Stimulated activated CD8-positive, alpha-beta memory T cell treated with anti-CD3 and anti-CD28 coated beads, Interleukin-15, amount 100 ng/mL, for 48 hours (primary cell): ENCODE data around the gene BRI3.

Experiments
- DNase-seq, 2 donors: peaks; one replicate each; pipeline ENCODE4 v3.0.0-alpha.2; 2020; ENCODE audit warnings: low read depth in 2 of 2

The BRI3 gene

DNA sequence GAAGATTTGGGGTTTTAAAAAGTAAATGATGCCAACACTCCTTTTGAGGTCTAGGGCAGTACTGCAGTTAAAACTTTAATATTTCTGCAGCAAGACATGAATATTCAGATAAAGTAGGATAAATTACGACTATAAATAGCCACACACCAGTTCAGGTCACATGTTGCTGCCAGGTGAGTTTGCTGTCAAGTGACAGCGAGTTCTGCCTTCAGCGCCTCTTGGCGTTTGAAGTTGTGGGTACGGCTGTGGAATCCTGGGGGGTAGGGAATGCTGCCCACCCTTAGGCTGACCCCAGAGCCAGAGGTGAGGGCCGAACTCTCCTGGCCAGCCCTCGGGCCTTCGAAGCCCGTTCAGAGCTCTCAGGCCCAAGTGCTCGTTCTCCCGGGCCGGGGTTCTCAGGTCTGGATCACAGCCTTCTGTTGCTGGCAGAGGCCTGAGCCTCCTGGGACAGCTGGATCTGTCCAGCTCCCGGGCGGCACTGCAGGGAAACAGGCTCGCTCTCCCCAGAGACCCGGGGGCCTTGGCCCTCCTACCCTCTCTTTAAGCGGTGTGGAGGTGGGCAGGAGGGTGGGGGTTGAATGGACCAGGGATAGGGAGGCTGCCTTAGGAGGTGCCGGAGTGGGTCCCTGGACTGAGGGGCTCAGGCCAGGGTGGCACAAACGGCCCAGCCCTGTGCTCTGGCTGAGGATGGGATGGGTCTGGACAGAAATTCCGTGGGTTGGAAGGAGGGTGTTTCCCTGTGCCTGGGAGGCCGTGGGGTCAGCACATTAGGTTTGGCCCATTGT, 5.4 kb downstream of the BRI3 start:
- DNase-seq, result no peak

DNA sequence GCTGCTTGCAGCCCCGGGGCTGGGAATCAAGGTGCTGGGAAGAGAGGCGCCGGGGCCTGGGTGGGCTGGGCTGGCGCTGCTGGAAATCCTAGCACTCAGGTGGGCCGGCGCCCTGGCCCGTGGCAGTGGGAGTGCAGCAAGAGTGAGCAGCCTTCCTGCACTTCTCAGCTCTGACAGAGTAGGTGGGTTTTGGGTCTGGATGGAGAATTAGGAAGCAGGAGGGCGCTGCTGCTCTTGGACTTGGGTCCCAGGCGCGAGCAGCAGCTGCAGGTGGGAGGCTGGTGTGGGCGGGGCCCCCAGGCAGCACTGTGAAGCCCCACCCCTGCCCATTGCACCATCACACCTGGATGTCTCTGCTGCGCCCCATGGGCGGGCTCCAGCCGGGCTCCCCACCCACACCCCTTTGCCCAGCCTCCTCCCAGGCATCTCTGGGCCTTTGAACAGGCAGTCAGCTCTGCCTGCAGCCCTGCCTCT, 6.0 kb downstream of the BRI3 start:
- DNase-seq, result no peak

DNA sequence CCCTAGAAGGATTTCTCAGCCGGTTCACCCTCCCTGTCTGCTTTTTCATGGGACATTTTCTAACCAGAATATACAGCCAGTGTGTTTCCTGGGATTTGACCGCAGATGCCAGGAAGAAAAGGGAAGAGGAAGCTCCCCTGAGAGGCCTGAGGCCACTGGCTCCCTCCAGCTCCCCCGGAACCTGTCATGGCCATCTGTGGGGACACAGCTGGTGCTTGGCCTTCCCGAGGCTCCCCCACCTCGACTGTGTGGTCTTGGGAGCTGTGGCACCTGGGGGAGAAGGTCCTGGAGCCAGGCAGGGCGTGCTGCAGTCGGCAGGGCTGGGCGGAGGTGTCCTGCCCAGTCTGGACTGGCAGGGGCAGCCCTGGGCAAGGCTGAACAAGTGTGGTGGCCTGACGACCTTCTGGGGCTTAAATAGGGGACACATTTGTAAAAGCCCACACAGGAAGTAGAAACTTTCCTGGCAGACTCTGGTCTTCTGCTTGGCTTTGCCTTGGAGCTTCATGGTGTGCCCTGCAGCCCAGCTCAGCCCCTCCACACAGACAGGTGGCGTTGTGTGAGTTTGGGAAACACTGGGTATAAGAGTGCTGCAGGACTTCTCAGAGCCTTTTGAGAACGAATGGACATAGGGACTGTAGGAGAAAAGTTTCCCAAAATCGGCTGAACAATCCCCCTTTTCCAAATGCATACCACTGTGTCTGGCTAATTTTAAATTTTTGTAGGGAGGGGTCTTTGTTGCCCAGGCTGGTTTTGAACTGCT, 6.8 kb downstream of the BRI3 start:
- no peak for DNase-seq

DNA sequence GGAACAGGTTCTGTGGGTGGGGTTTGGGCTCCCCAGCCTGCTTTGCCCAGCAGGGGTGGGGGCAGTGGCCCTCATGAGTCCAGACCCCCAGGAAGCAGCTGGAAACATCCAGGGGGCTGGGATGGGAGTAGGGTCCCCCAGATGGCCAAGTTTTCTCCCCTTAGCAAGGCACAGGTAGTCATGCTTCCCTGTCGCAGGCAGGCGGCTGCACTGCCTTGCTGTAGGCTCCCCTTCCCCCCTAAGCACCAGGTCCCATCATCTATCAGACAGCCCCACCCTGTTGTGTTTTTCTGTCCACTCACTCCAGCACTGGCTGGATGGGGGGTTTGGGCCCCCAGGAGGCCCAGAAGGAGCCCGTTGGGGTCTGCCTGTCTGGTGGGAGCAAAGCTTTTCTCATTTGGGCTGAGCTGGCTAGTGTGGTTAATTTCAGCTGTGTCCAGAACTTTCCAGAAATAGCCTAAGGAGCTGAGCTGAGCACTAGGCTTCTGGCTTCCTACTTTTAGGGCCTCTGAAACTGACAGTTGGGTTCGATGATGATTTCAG, 7.9 kb downstream of the BRI3 start:
- DNase-seq, result no peak

DNA sequence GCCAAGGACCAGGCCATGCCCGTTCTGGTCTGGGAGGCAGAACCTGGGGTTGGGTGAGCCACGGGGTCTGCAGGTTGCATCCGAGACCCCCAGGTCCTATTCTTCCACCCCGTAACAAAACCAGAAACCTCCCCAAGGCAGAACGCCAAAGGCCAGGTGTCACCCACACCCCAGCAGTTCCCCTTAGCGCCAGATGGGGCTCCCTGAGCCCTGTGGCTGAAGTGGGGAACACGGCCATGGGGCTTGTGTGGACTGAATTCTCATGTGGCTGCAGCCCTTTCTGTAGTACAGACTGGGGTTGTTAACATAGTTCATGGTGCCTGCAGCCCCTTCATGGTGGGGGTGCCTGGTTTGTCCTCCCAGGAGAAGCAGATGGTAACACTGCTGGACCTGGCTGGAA, 10.2 kb downstream of the BRI3 start:
- DNase-seq, result no peak

DNA sequence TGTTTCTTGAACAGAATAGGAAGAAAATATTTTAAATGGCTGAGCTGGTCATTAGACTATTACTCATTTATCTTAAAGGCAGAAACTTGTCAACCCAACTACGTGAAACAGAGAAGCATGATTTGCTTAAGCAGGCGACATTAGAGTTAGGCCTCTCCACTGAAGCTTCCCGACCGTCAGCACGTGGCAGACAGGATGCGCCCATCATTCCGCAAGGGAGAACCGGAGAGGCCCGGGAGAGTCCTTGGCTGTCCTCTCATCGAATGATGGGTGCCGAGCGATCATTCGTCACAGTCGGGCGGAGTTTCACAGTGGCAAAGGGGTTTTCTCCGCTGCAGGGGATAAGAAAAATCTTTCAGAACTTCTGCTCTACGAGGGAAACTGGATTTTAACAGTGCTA, 11.8 kb downstream of the BRI3 start:
- DNase-seq, result no peak

DNA sequence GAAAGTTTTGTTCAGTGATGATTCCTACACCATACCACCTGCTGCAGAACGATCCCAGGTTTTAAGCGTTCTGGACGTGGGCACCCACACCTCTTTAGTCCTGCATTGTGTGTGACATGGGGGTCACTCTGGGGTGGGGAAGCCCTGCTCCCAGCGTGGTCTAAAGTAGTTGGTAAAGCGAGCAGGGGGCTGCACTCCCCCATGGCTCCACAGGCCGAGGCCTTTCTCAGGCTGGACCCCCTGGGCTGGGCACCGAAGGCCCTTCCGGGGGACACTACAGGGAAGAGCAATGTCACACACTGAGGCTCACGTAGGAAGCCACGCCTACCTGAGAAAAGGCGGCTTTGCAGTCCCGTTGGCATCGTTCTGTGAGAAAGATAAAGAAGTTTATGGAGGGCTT, 12.3 kb downstream of the BRI3 start:
- DNase-seq, result no peak

DNA sequence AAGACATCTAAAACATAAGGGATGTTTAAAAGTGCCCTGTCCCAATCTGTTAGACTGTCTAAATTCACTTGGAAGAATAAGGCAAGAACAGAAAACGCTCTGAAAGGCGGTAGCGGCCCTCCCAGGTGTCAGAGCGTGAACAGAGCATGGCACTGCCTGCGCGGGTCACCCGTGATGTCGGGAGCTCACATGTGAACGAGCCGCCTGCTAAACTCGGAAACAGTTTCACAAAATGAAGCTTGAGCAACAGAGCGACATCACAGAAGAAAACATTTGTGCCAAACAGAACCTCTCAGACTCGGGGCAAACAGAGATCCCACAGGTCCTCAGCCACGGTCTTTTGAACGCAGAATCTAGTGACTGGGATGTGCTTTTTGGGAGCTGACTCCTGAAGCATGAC, 12.8 kb downstream of the BRI3 start:
- no peak for DNase-seq

DNA sequence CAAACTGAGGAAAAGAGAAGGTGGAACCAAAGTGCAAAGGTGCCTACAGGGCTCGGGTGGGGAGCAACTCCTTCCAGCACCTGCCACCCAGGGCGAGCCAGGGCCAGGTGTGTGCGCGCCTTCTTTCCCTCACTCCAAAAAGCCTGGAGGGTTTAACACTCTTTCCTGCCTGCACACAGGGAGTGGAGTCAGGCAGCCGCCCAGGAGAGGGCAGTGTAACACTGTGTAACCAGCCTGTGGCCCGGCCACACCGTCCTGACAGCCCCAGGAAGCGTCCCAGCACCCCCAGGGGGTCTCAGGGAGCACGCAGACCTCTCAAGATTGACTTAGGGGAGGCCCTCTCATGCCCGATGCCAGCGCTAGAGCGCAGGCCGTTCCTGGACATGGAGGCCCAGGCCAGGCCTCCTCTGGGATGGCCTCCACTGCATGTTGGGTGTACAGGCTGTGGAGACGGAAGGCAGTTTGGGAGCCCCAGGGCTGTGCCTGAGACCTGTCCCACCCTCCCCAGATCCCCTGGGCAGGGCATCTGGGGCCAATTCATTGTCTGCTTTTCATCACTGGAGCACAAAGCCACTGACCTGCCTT, 13.4 kb downstream of the BRI3 start:
- DNase-seq, result no peak

DNA sequence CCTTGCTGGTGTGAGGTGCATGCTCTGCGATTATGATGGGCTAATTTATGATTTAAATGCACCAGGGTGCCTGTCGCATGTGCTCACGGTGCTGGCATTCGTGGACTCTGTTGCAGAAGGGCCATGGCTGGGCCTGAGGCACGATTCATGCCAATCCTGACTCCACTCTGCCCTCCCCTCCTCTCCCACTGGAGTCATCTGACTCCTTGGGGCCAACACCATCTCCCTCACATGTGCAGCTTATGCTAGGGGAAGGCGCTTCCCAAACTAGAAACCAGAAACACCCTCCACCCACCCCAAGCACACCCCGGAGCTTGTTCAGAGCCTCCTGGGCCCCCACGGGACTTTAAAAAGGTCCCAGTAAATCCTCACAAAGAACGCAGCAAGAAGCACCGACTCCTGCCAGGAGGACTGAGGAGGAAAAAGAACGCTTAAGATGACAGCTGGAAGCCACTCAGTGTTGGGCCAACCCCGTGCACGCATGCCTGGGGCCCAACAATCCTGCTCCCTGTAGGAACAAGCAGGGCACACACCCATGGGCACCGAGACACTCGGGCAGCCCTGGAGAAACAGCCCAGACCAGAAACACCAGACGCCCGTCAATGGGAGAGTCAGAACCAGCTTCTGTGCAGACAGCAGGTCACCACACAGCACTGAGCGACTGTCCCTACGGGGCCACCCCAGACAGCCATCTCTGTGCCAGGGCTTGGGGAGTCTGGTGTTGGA, 14.1 kb downstream of the BRI3 start:
- DNase-seq, result no peak

DNA sequence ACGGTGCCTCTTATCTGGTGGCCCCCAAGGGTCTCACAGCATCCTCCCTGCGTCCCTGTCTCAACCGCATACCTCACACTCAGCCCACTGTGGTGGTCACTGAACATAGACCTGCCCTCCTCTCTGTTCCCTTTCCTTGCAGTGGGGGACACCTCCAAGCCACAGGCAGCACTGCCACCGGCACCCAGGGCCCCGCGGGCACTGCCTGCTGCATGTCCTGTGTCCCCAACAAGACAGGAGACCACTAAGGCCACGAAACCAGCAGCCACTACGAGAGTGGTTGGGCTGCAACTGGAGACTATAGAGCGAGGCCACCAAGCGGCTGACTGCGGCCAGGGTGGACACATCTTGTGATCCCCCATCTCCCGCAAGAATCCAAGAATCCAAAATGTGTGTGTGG, 15.3 kb downstream of the BRI3 start:
- DNase-seq, result no peak

DNA sequence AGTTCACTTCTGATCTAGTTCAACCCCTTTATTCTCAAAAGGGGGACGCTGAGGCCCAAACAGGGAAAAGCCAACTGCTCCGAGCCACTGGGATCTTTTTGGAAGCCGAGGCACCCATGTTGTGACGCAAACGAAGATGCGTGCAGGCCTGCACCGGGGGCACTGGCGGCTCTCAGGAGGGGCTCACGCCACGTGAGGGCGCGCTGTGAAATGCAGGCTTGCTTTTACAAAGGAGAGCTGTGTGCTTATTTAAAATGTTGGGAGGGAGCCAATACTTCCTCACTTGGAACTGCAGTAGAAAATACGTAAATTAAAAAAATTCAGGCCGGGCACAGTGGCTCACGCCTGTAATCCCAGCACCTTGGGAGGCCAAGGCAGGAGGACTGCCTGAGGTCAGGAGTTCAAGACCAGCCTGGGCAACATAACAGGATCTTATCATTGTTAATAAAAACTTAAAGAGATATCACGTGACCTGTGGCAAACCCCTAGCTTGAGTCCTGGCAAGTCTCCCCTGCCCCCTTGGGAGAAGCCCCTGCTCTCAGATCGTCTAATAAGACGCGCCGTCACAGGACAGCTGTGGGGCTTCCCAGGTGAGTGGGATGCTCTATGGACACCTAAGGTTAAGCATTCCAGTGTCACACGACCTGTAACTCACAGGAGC, 16.3 kb downstream of the BRI3 start:
- DNase-seq, result no peak

DNA sequence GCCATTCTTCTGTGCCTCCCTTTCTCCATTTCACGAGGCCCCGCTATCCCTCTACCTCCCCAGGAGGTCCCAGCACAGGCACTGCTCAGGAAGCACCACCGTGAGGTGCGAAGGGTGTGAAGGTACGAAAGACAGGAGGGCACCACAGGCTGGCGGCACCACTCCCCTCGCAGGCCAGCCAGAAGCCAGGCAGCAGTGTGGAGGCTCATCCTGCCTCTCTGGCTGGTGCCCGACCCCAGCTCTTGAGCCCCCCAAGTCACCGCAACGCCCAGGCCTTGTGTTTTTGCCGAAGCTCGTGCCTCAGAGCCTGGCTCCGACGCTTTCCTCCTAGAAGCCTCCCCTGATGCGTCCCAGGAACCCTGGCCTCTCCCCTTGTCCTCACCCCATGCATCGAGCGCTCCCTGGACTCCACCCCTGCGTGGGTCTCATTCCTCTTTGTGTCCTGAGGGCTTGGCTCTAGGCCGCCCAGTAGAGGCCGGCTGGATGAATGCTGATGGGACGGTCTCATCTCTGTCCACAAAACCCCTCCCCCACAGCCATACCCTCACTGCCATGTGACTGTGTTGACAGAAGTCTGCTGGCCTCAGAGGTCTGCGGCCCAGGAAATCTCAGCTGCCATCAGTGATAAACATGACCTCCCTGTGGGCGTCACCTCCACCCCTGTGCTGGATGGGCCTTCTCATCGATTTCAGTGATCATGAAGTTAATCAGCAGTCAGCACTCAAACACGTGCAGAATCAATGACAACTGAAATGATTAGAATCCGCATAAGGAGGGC, 19.3 kb downstream of the BRI3 start:
- DNase-seq, result no peak

DNA sequence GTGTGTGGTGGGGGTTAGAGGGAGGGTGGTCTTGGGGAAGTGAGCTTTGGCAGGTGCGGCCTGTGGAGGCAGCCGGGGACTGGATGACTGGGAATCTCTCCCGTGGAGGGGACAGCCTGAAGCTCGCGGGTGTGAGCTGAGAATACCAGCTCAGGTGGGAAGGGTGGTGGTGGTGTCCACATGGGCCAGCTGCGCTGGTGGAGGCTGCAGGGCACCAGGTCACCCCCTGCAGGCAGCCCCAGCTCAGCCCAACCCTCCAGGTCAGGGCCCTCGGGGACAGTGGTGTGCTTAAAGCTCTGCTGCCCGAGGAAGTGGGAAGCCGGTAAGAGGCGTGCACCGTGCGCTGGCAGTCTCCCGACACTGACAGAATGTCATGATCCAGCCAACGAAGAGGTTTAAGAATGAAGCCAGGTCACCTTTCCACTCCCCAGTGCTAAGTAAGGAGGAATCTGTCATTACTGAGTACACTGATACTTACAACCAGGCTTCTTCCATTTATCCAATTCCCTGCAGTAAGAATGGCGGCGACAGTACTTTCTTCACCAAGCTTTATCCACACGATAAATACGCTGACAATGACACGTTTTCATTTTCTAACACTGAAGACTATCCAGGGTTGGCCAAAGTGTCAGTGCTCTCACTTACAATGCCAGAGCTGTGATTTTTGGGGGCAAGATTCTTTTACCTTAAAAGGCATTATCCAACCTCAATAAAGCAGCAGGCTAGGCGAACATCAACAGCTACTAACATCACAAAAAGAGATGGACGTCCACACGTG, 20.4 kb downstream of the BRI3 start:
- no peak for DNase-seq

DNA sequence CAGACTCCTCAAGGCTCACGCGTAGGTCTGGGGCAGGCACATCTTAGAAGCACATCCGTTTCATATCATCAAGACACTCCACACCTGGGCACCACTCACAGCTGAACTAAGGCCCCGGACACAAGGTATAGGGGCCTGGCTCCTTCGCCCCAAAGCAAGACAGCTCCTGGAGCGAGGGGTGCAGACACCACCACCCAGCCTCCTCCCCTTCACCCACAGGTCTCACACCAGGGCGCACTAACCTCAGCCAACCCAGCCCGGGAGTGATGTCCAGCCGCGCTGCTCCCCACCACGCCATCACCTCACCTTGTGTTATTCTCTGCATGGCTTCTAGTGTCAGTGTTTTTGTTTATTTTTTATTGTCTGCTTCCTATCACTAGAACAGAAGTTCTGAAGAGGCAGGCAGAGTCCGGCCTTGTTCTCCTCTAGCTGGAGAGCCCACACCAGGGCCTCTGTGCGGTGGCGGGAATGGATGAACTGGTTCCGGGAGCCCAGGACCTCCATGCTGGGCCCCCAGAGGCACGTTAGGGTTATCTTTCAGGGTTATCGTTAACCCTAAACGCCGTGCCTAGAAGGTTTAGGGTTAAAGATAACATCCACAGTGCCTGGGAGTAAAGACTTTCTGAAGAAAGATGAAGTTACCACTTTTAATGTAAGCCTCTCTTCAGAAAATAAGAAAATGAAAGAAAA, 21.8 kb downstream of the BRI3 start:
- DNase-seq, result no peak

DNA sequence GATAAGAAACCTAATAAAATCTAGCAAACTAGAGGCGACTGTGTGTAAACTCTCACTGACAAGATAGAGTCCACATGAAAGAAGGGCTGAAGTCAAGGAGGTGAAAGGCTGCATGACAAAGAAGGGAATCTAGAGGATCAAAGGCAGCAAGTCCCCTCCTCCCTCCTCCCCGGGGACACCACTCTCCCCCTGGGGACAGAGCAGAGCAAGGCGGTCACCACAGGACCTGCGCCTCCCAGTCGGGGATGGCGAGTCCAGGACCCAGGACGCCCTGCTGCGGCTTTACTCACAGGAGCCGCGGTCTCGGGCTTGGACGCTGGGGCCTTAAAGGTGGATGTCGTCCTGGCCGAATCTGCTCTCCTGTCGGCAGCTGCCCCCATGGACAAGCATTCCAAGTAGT, 22.4 kb downstream of the BRI3 start:
- no peak for DNase-seq

DNA sequence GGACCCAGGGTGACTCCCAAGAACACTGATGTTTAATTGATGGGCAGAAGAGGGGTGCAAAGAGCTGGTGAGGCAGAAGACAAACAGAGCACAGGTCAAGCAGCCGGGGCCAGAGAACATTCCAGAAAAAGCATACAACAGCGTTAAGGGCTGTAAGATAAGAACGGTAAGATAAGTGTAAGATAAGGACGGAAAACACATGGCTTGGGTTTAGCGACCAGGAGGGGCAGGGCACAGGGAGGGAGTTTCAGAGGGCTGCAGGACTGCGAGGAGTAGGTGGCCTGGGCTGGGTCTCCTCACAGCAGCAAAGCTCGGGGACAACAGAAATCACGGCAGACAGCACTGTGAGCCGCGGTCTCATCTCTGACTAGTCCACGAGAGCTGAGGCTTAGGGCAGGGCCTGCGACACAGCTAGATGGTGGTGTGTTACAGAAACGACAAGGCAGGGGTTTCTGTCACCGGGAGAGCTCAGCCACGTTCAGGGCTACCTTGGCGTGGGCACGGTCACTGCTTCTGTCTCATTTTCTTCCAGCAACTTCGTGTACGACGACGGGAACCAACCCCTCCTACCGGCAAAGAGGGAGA, 24.6 kb downstream of the BRI3 start:
- no peak for DNase-seq

DNA sequence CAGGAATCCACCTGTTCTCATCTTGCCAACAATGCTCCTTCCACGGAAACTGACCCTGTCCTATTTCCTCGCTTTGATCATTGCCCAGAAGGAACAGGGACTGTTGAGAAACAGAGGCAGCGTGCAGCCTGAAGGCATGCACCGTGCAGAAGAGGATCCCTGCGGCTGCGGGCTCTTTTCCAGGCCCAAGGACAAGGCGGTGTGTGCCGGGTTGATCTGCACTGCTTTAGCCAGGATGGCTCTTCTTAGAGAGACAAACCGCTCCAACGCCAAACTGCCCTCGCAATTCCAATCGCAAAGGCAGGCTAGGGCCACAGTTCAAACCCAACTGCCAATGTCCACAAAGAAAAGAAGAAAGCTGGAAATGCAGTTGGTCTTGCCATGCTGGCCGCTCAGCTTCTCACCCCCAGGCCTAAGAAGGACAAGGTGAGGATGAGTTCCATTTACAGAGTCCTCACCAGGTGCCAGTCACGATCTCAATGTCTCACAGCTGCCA, 26.5 kb downstream of the BRI3 start:
- DNase-seq, result no peak

DNA sequence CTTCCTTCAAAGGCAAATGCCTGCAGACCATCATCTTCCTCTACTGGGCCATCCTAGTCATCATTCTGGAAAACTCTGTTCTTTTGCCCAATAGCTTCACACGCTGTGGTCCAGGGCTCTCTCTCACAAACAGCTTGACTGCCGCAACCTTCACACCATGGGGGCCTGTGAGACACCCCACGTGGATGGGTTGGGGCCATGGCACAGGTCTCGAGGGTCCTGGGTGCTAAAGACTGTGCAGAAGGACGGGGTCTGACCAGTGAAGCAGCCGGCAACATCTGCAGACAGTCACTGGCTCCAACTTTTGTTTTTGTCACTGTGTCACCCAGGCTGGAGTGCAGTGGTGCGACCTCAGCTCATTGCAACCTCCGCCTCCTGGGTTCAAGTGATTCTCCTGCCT, 28.1 kb downstream of the BRI3 start:
- DNase-seq, result no peak
